Ovary (tissue), 9 donors: ENCODE measurements around the gene FLNC. TPM values are rescaled to one million over a fixed set of nuclear protein-coding genes. Genes with fewer than 3 reads are reported as not detected.
A peak's percentile ranks its signal among the peaks of the same experiment; 100 is the strongest.

Experiments
- DNase-seq, 5 donors: peaks; one replicate each; pipeline ENCODE4 v3.0.0-alpha.2; 2019 to 2020
- H3K27ac ChIP-seq, 2 donors: fragments of 200-600 bp; one replicate each; pipeline versions ENCODE4 v1.5.1 to v1.8.0; 2019 to 2022
- H3K27me3 ChIP-seq: fragments of 200-600 bp; one replicate; pipeline ENCODE4 v1.8.0; 2022
- H3K36me3 ChIP-seq: fragments of 200-600 bp; sonication (generic); one replicate; pipeline ENCODE4 v1.5.1; 2019
- H3K4me1 ChIP-seq: one replicate; pipeline ENCODE4 v1.8.1; 2013; ENCODE audit warnings: mild to moderate bottlenecking, moderate library complexity; ENCODE audit not compliant: insufficient read depth
- H3K4me3 ChIP-seq: fragments of 200-600 bp; sonication (generic); one replicate; pipeline ENCODE4 v1.5.1; 2017
- H3K9me3 ChIP-seq, 2 donors: fragments of 200-600 bp in 1 of 2; sonication (generic) in 1 of 2; one replicate each; pipeline versions ENCODE4 v1.5.1 to v1.8.1; 2013 to 2019; ENCODE audit warnings: mild to moderate bottlenecking in 1 of 2, moderate library complexity in 1 of 2
- EP300 ChIP-seq: sonication (generic); formaldehyde crosslinking; IDR thresholded peaks from one replicate; pipeline ENCODE4 v1.6.1; 2017; ENCODE audit warnings: antibody characterized with exemption
- POLR2A ChIP-seq: fragments of 450-650 bp; IDR thresholded peaks from one replicate; pipeline ENCODE4 v1.6.1; 2017; ENCODE audit warnings: antibody characterized with exemption, mild to moderate bottlenecking, moderate library complexity
- WGBS, 3 donors: extraction: QIAGEN DNeasy Blood & Tissue Kit in 1 of 3; methylation state at CpG; one replicate each; pipeline versions ENCODE4 v1.1.5 to v1.1.7; 2013 to 2017; 5-methylcytosine and 5-hydroxymethylcytosine counted together
- intact Hi-C, 4 donors: fragments of 100-400 bp; cut with DNase I; formaldehyde crosslinking; loops; one replicate each; pipeline versions ENCODE4 v1.11.0 to v1.15.1; 2022 to 2023
- polyA plus RNA-seq, 2 donors: library from polyadenylated mRNA; stranded (reverse); fragments of 200-250 nt in 1 of 2; fragments of 350-450 nt in 1 of 2; fragmentation: Illumina TruSeq in 1 of 2; extraction: RNeasy Lipid Tissue Mini Kit (QIAGEN cat#74804) in 1 of 2; gene quantifications; one replicate each; pipeline ENCODE4 v1.2.3, GENCODE V29; 2013 to 2014
- total RNA-seq, 7 donors: library from RNA; depleted of rRNA in 2 of 7; stranded (reverse); fragments of >200 nt in 2 of 7; fragmentation: NEBNext Ultra II Directional in 3 of 7; extraction: Animal tissue kit (Norgen Biotek cat#: 25700) in 3 of 7; gene quantifications; one replicate each; pipeline versions ENCODE4 v1.1.0 to v1.2.4, GENCODE V29; 2016 to 2023
- TF ChIP-seq, protein P1 (sequence below), 3 donors: fragments of 450-650 bp in 2 of 3; fragments of 200-600 bp in 1 of 3; IDR thresholded peaks; one replicate each; pipeline versions ENCODE4 v1.5.1 to v1.8.0; 2016 to 2022; ENCODE audit warnings: antibody characterized with exemption in 3 of 3, mild to moderate bottlenecking in 1 of 3
- donor health status: DM: no; HTN: no; CAD: no; lungs with moderate emphysema.
- donor health status: DM: no; HTN: no; CAD: no.
- donor health status: Bipolar disorder and iron deficiency.
- donor health status: DM: yes; HTN: yes; CAD: no.
- donor health status: DM: no; HTN: no; CAD: no.
- donor health status: DM: yes; HTN: yes; CAD: no.

FLNC gene
- total and polyA plus RNA-seq, 9 donors, result 6.5 to 51.2 (median 16.4) TPM

DNA sequence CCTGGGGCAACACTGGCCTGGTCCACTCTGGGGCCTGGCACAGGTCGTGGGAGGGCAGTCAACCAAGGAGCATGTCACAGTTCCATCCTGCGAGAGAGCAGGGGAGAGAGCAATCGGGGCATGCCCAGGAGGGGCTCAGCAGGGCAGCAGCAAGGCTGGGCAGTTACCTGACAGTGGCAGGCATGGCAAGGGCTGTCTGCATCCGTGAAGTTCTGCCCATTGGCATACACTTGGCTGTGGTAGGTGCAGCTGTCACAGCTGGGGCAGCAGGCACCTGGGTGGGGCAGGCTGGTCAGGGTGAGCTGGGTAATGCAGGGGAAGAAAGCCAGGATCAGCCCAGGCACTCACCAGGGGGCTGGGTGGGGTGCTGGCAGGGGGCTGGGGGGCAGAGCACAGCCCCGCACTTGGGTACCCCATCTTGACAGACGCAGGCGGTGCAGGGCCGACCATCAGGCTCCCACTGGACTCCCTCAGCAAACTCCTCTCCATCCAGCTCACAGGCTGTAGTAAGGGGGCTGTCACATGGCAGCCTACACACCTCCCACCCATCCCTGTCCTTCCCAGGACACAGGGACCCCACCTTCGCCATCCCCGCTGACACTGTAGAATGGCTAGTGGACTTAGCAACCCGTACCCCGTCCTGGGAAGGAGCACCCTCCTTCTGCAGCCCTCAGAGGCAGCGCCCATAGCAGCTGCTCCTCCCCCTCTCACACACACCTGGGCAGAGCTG lies 62.5 kb downstream of the FLNC start:
- H3K36me3 ChIP-seq, result no peaks in the 10 kb centered on the region
- TF ChIP-seq, protein P1, sequence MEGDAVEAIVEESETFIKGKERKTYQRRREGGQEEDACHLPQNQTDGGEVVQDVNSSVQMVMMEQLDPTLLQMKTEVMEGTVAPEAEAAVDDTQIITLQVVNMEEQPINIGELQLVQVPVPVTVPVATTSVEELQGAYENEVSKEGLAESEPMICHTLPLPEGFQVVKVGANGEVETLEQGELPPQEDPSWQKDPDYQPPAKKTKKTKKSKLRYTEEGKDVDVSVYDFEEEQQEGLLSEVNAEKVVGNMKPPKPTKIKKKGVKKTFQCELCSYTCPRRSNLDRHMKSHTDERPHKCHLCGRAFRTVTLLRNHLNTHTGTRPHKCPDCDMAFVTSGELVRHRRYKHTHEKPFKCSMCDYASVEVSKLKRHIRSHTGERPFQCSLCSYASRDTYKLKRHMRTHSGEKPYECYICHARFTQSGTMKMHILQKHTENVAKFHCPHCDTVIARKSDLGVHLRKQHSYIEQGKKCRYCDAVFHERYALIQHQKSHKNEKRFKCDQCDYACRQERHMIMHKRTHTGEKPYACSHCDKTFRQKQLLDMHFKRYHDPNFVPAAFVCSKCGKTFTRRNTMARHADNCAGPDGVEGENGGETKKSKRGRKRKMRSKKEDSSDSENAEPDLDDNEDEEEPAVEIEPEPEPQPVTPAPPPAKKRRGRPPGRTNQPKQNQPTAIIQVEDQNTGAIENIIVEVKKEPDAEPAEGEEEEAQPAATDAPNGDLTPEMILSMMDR (IDR thresholded peaks at IDR 0.05), result no peak
- no peak for TF ChIP-seq EP300
- no peak for TF ChIP-seq POLR2A
- no peaks in the 10 kb centered on the region for H3K9me3 ChIP-seq
- no peaks in the 10 kb centered on the region for H3K4me1 ChIP-seq
- no peak overlapping the region for H3K27ac ChIP-seq
- intact Hi-C loops, result no loop called here
- DNase-seq, result peak in 2 of 5 donors; percentile 5 to 22
- no peaks in the 10 kb centered on the region for H3K27me3 ChIP-seq
- H3K4me3 ChIP-seq, result no peak overlapping the region
- WGBS, 3 donors, result 91 to 94% (median 92%) methylated on average over 12 to 13 of the region's 13 CpGs

DNA sequence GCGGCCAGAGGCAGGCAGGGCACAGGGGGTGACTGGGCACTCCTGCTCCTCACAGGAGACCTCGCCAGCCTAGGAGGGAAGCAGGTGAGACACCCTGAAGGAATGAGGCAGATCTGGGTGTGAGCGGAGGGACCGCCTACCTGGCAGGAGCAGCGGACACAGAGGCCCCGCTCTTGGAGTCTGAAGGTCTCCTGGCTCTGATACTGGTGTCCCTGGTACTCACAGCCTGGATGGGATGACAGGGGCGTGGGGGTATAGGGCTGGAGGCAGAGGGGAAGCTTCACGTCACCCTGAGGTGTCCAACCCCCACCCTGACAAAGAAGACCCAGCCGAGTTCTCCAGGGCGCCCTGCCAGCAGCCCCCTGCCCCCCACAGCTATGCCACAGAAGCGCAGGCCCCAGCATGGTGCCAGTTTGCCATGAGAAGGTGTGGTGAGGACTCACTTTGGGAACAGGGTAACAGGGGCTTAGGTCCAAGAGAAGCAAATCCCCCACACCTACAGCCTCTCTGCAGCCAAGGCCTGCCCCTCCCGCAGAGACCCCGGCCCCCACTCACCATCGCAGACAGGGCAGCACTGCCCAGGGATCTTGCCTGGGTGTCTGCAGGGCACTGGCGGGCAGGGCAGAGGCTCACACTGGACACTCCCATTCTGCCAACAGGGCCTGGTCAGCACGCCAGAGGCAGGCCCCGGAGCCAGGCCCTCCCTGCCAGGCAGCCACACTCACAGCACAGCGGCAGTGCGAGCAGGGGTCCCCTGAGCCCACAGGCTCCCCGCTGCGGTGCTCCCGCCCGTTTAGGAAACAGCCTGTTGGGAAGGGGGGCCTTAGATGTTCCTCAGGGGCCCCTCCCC lies 63.3 kb downstream of the FLNC start:
- peak in 2 of 5 donors; percentile 7 to 28 for DNase-seq
- intact Hi-C loops, result no loop called here
- Histone ChIP-seq H3K4me3 (no peak overlapping the region), H3K9me3 (no peaks in the 10 kb centered on the region), H3K27ac (no peak overlapping the region), H3K27me3 (no peaks in the 10 kb centered on the region), H3K36me3 (no peaks in the 10 kb centered on the region), H3K4me1 (no peaks in the 10 kb centered on the region)
- WGBS, 3 donors, result 89 to 91% (median 90%) methylated on average over 18 to 23 of the region's 23 CpGs
- TF ChIP-seq, protein P1 (IDR thresholded peaks at IDR 0.05), result no peak
- TF ChIP-seq EP300 (no peak), POLR2A (no peak)

DNA sequence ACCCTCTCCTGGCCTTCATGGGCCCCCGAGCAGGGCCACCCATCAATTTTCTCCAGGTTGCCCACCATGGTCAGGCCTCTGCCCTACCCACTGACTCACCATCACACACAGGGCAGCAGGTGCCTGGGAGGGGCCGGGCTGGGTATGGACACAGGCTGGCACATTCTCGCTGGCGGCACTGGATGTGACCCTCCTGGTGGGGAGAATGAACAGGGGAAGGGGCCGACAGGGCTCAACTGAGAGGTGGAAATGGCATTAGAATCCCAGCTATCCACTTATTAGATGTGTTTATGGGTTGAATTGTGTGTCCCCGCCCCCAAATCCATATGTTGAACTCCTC lies 63.9 kb downstream of the FLNC start:
- intact Hi-C loops, result no loop called here
- no peak for TF ChIP-seq EP300
- no peak for TF ChIP-seq POLR2A
- TF ChIP-seq, protein P1 (IDR thresholded peaks at IDR 0.05), result no peak
- 89 to 94% (median 91%) methylated on average over 6 of the region's 6 CpGs for WGBS, 3 donors

DNA sequence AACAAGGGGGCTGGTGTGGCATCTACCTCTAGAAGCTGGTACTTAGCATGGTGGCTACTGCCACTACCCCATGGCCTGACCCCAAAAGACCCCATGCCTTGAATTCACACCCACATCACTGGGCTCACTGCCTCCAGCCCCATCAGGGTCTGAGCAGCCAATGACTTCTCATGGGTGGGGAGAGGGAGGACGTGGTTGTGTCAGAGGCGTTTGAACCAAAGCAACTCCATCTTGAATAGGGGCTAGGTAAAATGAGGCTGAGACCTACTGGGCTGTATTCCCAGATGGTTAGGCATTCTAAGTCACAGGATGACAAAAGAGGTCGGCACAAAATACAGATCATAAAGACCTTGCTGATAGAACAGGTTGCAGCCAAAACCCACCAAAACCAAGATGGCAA lies 65.1 kb downstream of the FLNC start:
- Histone ChIP-seq H3K36me3 (no peaks in the 10 kb centered on the region), H3K4me1 (no peaks in the 10 kb centered on the region), H3K4me3 (no peak overlapping the region), H3K27ac (no peak overlapping the region), H3K9me3 (no peaks in the 10 kb centered on the region), H3K27me3 (no peaks in the 10 kb centered on the region)
- WGBS, 3 donors, result 77 to 89% (median 81%) methylated on average over 3 of the region's 3 CpGs
- DNase-seq, result peak in 1 of 5 donors; percentile 2
- TF ChIP-seq, protein P1 (IDR thresholded peaks at IDR 0.05), result no peak
- TF ChIP-seq POLR2A (no peak), EP300 (no peak)
- intact Hi-C loops, result no loop called here

More for the DNA sequence above, 63.9 kb downstream of the FLNC start:
- Histone ChIP-seq H3K4me1 (no peaks in the 10 kb centered on the region), H3K9me3 (no peaks in the 10 kb centered on the region), H3K27me3 (no peaks in the 10 kb centered on the region), H3K4me3 (no peak overlapping the region), H3K27ac (no peak overlapping the region), H3K36me3 (no peaks in the 10 kb centered on the region)
- DNase-seq, result peak in 1 of 5 donors; percentile 4
